Measurements from ENCODE around the gene ZNF358. TPM values are rescaled to one million over a fixed set of nuclear protein-coding genes. Genes with fewer than 3 reads are reported as not detected.
A peak's percentile ranks its signal among the peaks of the same experiment; 100 is the strongest.

The ZNF358 gene
- total and polyA plus RNA-seq, 2 of the 13 experiments (the other 11 are each of a cell fraction or from before 2014, with no cell fraction given), result 9.1 to 37.0 TPM

DNA sequence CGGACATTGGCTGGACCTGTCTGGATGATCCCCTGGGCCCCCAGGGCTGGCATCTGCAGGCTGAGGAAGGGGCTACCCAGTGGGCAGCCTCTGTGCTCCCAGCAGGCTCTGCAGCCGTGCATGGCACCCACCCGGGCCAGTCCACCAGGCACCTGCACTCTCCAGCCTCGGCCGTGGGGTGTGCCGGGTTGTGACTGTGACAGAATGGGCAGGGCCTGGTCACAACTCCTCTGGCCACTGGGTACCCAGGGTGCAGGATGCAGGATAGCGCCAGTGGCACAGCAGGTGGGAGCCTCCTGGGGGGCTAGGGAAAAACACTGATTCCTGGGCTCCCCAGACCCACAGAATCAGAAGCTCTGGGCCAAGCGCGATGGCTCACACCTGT is 37.1 kb upstream of the ZNF358 start:
- in situ Hi-C loops (cut with HindIII; ENCODE audit: extremely low pct_ligation_motif_present, low pct_unique_long_range_greater_than_20kb) (no loop called here), intact Hi-C loops (cut with micrococcal nuclease; ENCODE audit: unreplicated experiment) (no loop called here)
- FAIRE-seq (no peak), ATAC-seq (peak; percentile 5; the same call in 2 of the 3 replicates), DNase-seq (ENCODE audit: low spot score) (no peak)
- H4K20me1 ChIP-seq (ENCODE audit: insufficient read depth, low read length), result no peaks in the 10 kb centered on the region
- WGBS (ENCODE audit: low lambda C conversion rate), result 100% methylated on average over 2 of the region's 9 CpGs
- H3K4me2 ChIP-seq (ENCODE audit: low read depth, low read length), result no peak overlapping the region
- H3K9me3 ChIP-seq (ENCODE audit: low read length), result no peaks in the 10 kb centered on the region
- CTCF ChIA-PET (ENCODE audit: low intra/inter-chr PET ratio, low total read pairs), result no interaction called here
- no peak overlapping the region for H3K9ac ChIP-seq (ENCODE audit: insufficient read depth, low read depth, low read length)
- POLR2A ChIA-PET, result no interaction called here
- 0 out of 2 replicates have a peak, but pooled peaks have one; percentile 26 for TF ChIP-seq ZC3H13 (CRISPR knock-in tag; IDR thresholded peaks at IDR 0.05)
- TF ChIP-seq, protein P1, sequence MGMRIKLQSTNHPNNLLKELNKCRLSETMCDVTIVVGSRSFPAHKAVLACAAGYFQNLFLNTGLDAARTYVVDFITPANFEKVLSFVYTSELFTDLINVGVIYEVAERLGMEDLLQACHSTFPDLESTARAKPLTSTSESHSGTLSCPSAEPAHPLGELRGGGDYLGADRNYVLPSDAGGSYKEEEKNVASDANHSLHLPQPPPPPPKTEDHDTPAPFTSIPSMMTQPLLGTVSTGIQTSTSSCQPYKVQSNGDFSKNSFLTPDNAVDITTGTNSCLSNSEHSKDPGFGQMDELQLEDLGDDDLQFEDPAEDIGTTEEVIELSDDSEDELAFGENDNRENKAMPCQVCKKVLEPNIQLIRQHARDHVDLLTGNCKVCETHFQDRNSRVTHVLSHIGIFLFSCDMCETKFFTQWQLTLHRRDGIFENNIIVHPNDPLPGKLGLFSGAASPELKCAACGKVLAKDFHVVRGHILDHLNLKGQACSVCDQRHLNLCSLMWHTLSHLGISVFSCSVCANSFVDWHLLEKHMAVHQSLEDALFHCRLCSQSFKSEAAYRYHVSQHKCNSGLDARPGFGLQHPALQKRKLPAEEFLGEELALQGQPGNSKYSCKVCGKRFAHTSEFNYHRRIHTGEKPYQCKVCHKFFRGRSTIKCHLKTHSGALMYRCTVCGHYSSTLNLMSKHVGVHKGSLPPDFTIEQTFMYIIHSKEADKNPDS (CRISPR knock-in tag; IDR thresholded peaks at IDR 0.05), result no peak
- no peak overlapping the region for H3K4me3 ChIP-seq (replicated peaks in 1 of 3; ENCODE audit: insufficient read depth in 1 of 3, low read depth in 2 of 3, low read length in 3 of 3)
- peaks cover 24% of the 10 kb centered on the region for H3K4me1 ChIP-seq (ENCODE audit: insufficient read depth, low read length)
- H3K27me3 ChIP-seq (ENCODE audit: control insufficient read depth in 1 of 2, insufficient read depth in 2 of 2, low read length in 2 of 2), result no peaks in the 10 kb centered on the region; a peak in 1 of 5 replicates
- H3K79me2 ChIP-seq (ENCODE audit: insufficient read depth, low read length), result no peaks in the 10 kb centered on the region
- no peak overlapping the region for H2AFZ ChIP-seq (ENCODE audit: low read length)
- no peak overlapping the region for H3K27ac ChIP-seq (ENCODE audit: extremely low read length, insufficient read depth, low read length)
- no TSS peak for BruUV-seq (replicated peaks)
- H3K36me3 ChIP-seq (replicated peaks in 1 of 2; ENCODE audit: control insufficient read depth in 1 of 2, insufficient read depth in 2 of 2, low read length in 2 of 2), result no peaks in the 10 kb centered on the region

DNA sequence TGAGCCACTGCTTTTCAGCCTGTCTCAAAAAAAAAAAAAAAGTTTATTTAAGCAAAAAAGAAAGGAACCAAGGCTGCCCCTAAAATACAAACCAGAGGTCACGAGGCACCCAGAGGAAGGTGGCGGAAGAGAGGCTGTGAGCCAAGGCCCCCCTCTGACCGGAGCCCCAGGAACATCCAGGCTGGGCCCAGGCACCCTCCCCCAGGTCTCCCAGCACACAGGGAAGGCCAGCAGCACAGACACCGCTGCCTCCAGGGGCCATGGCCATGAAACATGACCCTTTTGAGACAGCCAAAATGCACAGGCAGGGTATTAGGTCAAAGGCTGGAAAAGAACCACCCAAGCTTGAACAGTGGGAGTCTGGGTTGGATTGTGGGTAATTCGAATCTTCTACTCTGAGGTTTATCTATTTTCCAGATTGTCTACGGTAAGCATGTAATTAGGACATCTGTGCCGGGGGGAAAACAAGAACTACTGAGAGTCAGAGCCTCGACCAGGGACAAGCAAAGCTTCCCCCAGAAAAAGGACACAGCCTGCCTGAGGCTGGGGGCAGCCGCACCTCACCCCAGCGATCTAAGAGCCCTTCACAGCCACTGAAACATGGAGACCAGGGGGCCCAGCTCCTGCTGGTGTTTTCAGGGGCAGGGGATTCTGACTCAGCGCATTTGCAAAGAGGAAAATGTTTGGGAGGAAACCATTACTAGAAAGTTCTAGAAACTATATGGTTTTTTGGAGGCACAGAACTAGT is 35.5 kb upstream of the ZNF358 start:
- FAIRE-seq, result no peak
- Histone ChIP-seq H4K20me1 (ENCODE audit: insufficient read depth, low read length) (no peaks in the 10 kb centered on the region), H2AFZ (ENCODE audit: low read length) (no peak overlapping the region), H3K4me1 (ENCODE audit: insufficient read depth, low read length) (peaks cover 32% of the 10 kb centered on the region), H3K4me2 (ENCODE audit: low read depth, low read length) (peak overlapping the region; percentile 21; the same call in 1 of the 2 replicates), H3K36me3 (replicated peaks in 1 of 2; ENCODE audit: control insufficient read depth in 1 of 2, insufficient read depth in 2 of 2, low read length in 2 of 2) (no peaks in the 10 kb centered on the region), H3K79me2 (ENCODE audit: insufficient read depth, low read length) (no peaks in the 10 kb centered on the region), H3K27ac (ENCODE audit: extremely low read length, insufficient read depth, low read length) (no peak overlapping the region), H3K9me3 (ENCODE audit: low read length) (no peaks in the 10 kb centered on the region), H3K27me3 (ENCODE audit: control insufficient read depth in 1 of 2, insufficient read depth in 2 of 2, low read length in 2 of 2) (no peaks in the 10 kb centered on the region; a peak in 1 of 5 replicates), H3K9ac (ENCODE audit: insufficient read depth, low read depth, low read length) (no peak overlapping the region), H3K4me3 (replicated peaks in 1 of 3; ENCODE audit: insufficient read depth in 1 of 3, low read depth in 2 of 3, low read length in 3 of 3) (no peak overlapping the region)
- ATAC-seq, result peak; percentile 9; the same call in 1 of the 3 replicates
- no peak for DNase-seq (ENCODE audit: low spot score)
- WGBS (ENCODE audit: low lambda C conversion rate), result 31% methylated on average over 11 of the region's 11 CpGs
- CTCF ChIA-PET (ENCODE audit: low intra/inter-chr PET ratio, low total read pairs), result no interaction called here
- in situ Hi-C loops (cut with HindIII; ENCODE audit: extremely low pct_ligation_motif_present, low pct_unique_long_range_greater_than_20kb), result no loop called here
- intact Hi-C loops (cut with micrococcal nuclease; ENCODE audit: unreplicated experiment), result no loop called here
- no TSS peak for BruUV-seq (replicated peaks)
- POLR2A ChIA-PET, result no interaction called here
- no peak for TF ChIP-seq PRPF4 (IDR thresholded peaks at IDR 0.05; ENCODE audit: low read depth, low read length, poor library complexity, severe bottlenecking)
- peak; percentile 29; the same call in 1 of the 2 replicates for TF ChIP-seq MAFF (IDR thresholded peaks at IDR 0.05; ENCODE audit: low read depth, low read length)
- no peak for TF ChIP-seq SAP130 (CRISPR knock-in tag; IDR thresholded peaks at IDR 0.05; ENCODE audit: low read depth)
- TF ChIP-seq ETV6 (CRISPR knock-in tag; conservative IDR thresholded peaks at IDR 0.05), result no peak
- no peak for TF ChIP-seq ZNF552 (CRISPR knock-in tag; IDR thresholded peaks at IDR 0.05; ENCODE audit: borderline replicate concordance)
- no peak for TF ChIP-seq ZNF260 (CRISPR knock-in tag; IDR thresholded peaks at IDR 0.05; ENCODE audit: borderline replicate concordance, low read depth)
- no peak for TF ChIP-seq ZNF839 (CRISPR knock-in tag; IDR thresholded peaks at IDR 0.05; ENCODE audit: borderline replicate concordance)
- no peak for TF ChIP-seq FOSL1 (CRISPR knock-in tag; IDR thresholded peaks at IDR 0.05; ENCODE audit: borderline replicate concordance)
- TF ChIP-seq ZNF710 (CRISPR knock-in tag; IDR thresholded peaks at IDR 0.05; ENCODE audit: borderline replicate concordance), result no peak
- TF ChIP-seq SKI (IDR thresholded peaks at IDR 0.05; ENCODE audit: partially characterized antibody), result no peak

Data from HepG2 (cell line).